Activated naive CD4-positive, alpha-beta T cell treated with anti-CD3 and anti-CD28 coated beads, Interleukin-2, amount 50 U/mL, for 72 hours (primary cell): ENCODE measurements around the gene LRBA. TPM values are rescaled to one million over a fixed set of nuclear protein-coding genes. Genes with fewer than 3 reads are reported as not detected.
A peak's percentile ranks its signal among the peaks of the same experiment; 100 is the strongest.

Source experiments
- ATAC-seq, 2 donors: fragments of 150-1000 bp; cut with Tn5 transposase; 2 replicates each; pipeline ENCODE4 v1.10.0; 2021; ENCODE audit warnings: mild to moderate bottlenecking in 2 of 2, moderate library complexity in 2 of 2
- DNase-seq, 2 donors: peaks; one replicate each; pipeline ENCODE4 v3.0.0; 2021 to 2022; ENCODE audit warnings: low spot score in 2 of 2
- H3K27ac Mint-ChIP-seq, 2 donors: one replicate each; pipeline ENCODE4 v1.8.0; 2022; ENCODE audit warnings: mild to moderate bottlenecking in 2 of 2, mixed read lengths in 2 of 2
- H3K36me3 Mint-ChIP-seq, 2 donors: one replicate each; pipeline ENCODE4 v1.8.0; 2022; ENCODE audit warnings: mixed read lengths in 2 of 2
- H3K9me3 Mint-ChIP-seq, 2 donors: one replicate each; pipeline ENCODE4 v1.8.0; 2022; ENCODE audit warnings: mixed read lengths in 2 of 2
- total RNA-seq, 2 donors: library from RNA; stranded (reverse); gene quantifications; one replicate each; pipeline ENCODE4 v1.2.3, GENCODE V29; 2022

Gene LRBA
- total RNA-seq, 2 donors from 2014 or later = 72.0 to 77.9 TPM

GRCh38 chr4:150890246-150890645 is 124.8 kb downstream of the LRBA start:
- Mint-ChIP-seq H3K9me3 (no peaks in the 10 kb centered on the region), H3K36me3 (peaks cover 0 to 6% of the 10 kb centered on the region in 2 donors), H3K27ac (no peak overlapping the region)
- ATAC-seq (no peak), DNase-seq (no peak)

- DNase-seq (no peak), ATAC-seq (no peak)
- Mint-ChIP-seq H3K27ac (no peak overlapping the region), H3K36me3 (peaks cover 0 to 6% of the 10 kb centered on the region in 2 donors), H3K9me3 (no peaks in the 10 kb centered on the region)
Observed at GRCh38 chr4:150889306-150889705, 125.8 kb downstream of the LRBA start.

- no peak for ATAC-seq
- no peak for DNase-seq
- Mint-ChIP-seq H3K9me3 (no peaks in the 10 kb centered on the region), H3K36me3 (peaks cover 0 to 6% of the 10 kb centered on the region in 2 donors), H3K27ac (no peak overlapping the region)
Observed at GRCh38 chr4:150888625-150889024, 126.5 kb downstream of the LRBA start.

- DNase-seq = no peak
- no peak for ATAC-seq
- Mint-ChIP-seq H3K36me3 (peaks cover 0 to 6% of the 10 kb centered on the region in 2 donors), H3K27ac (no peak overlapping the region), H3K9me3 (no peaks in the 10 kb centered on the region)
Observed at GRCh38 chr4:150888217-150888616, 126.9 kb downstream of the LRBA start.

GRCh38 chr4:150886597-150886996 is 128.5 kb downstream of the LRBA start:
- peak overlapping the region in 1 of 2 donors; percentile 15 for H3K27ac Mint-ChIP-seq
- ATAC-seq = no peak
- peaks cover 0 to 6% of the 10 kb centered on the region in 2 donors for H3K36me3 Mint-ChIP-seq
- no peak for DNase-seq
- H3K9me3 Mint-ChIP-seq = no peaks in the 10 kb centered on the region

GRCh38 chr4:150884625-150885024 is 130.5 kb downstream of the LRBA start:
- no peak for ATAC-seq
- peak overlapping the region in 1 of 2 donors; percentile 21 for H3K27ac Mint-ChIP-seq
- H3K36me3 Mint-ChIP-seq = peaks cover 18% of the 10 kb centered on the region in 2 donors
- H3K9me3 Mint-ChIP-seq = no peaks in the 10 kb centered on the region
- no peak for DNase-seq

GRCh38 chr4:150875367-150875766 is 139.7 kb downstream of the LRBA start:
- ATAC-seq = no peak
- Mint-ChIP-seq H3K36me3 (peaks cover 41 to 53% of the 10 kb centered on the region in 2 donors), H3K9me3 (peaks cover 0 to 5% of the 10 kb centered on the region in 2 donors)

GRCh38 chr4:150874338-150875226 is 140.5 kb downstream of the LRBA start:
- peaks cover 0 to 5% of the 10 kb centered on the region in 2 donors for H3K9me3 Mint-ChIP-seq
- no peak overlapping the region for H3K27ac Mint-ChIP-seq
- no peak for DNase-seq
- ATAC-seq = no peak
- peaks cover 33 to 45% of the 10 kb centered on the region in 2 donors for H3K36me3 Mint-ChIP-seq

More at GRCh38 chr4:150875367-150875766, 139.7 kb downstream of the LRBA start:
- H3K27ac Mint-ChIP-seq = no peak overlapping the region
- no peak for DNase-seq

GRCh38 chr4:150867148-150867547 is 147.9 kb downstream of the LRBA start:
- Mint-ChIP-seq H3K27ac (no peak overlapping the region), H3K36me3 (no peaks in the 10 kb centered on the region), H3K9me3 (no peaks in the 10 kb centered on the region)
- ATAC-seq (peak; percentile 49 to 64), DNase-seq (peak in 1 of 2 donors; percentile 63)

GRCh38 chr4:150863456-150863855 is 151.6 kb downstream of the LRBA start:
- no peak overlapping the region for H3K27ac Mint-ChIP-seq
- DNase-seq (no peak), ATAC-seq (no peak)
- H3K36me3 Mint-ChIP-seq = no peaks in the 10 kb centered on the region
- no peaks in the 10 kb centered on the region for H3K9me3 Mint-ChIP-seq

- Mint-ChIP-seq H3K9me3 (no peaks in the 10 kb centered on the region), H3K27ac (no peak overlapping the region), H3K36me3 (no peaks in the 10 kb centered on the region)
- DNase-seq (no peak), ATAC-seq (no peak)
Observed at GRCh38 chr4:150862829-150863228, 152.3 kb downstream of the LRBA start.

GRCh38 chr4:150859453-150859852 is 155.6 kb downstream of the LRBA start:
- Mint-ChIP-seq H3K36me3 (no peaks in the 10 kb centered on the region), H3K27ac (no peak overlapping the region), H3K9me3 (no peaks in the 10 kb centered on the region)
- DNase-seq (no peak), ATAC-seq (no peak)

GRCh38 chr4:150855981-150856510 is 159.0 kb downstream of the LRBA start:
- ATAC-seq (no peak), DNase-seq (no peak)
- Mint-ChIP-seq H3K27ac (no peak overlapping the region), H3K36me3 (peaks cover 9% of the 10 kb centered on the region in 2 donors), H3K9me3 (no peaks in the 10 kb centered on the region)

GRCh38 chr4:150854600-150854999 is 160.5 kb downstream of the LRBA start:
- Mint-ChIP-seq H3K36me3 (peaks cover 10 to 11% of the 10 kb centered on the region in 2 donors), H3K27ac (peak overlapping the region in 1 of 2 donors; percentile 1), H3K9me3 (no peaks in the 10 kb centered on the region)
- DNase-seq = no peak
- ATAC-seq = no peak

GRCh38 chr4:150853882-150854281 is 161.2 kb downstream of the LRBA start:
- ATAC-seq = no peak
- no peak overlapping the region for H3K27ac Mint-ChIP-seq

GRCh38 chr4:150852216-150852615 is 162.9 kb downstream of the LRBA start:
- Mint-ChIP-seq H3K27ac (peak overlapping the region in 1 of 2 donors; percentile 72), H3K36me3 (peaks cover 15 to 31% of the 10 kb centered on the region in 2 donors), H3K9me3 (no peaks in the 10 kb centered on the region)
- DNase-seq (no peak), ATAC-seq (no peak)

More at GRCh38 chr4:150853882-150854281, 161.2 kb downstream of the LRBA start:
- DNase-seq = no peak
- Mint-ChIP-seq H3K36me3 (peaks cover 15 to 17% of the 10 kb centered on the region in 2 donors), H3K9me3 (no peaks in the 10 kb centered on the region)

- Mint-ChIP-seq H3K9me3 (no peaks in the 10 kb centered on the region), H3K27ac (no peak overlapping the region), H3K36me3 (peaks cover 26 to 52% of the 10 kb centered on the region in 2 donors)
- ATAC-seq = peak in 1 of 2 donors; percentile 88
- DNase-seq = no peak
Observed at GRCh38 chr4:150849016-150849415, 166.1 kb downstream of the LRBA start.
